ENCODE results near the gene UFSP2. TPM values are rescaled to one million over a fixed set of nuclear protein-coding genes. Genes with fewer than 3 reads are reported as not detected.

Gene UFSP2
- total RNA-seq, 1 donor: 43.4 TPM

GRCh38 chr4:185395238-185395955, 30.4 kb downstream of the UFSP2 start, which contains the start of gene LRP2BP:
Gene LRP2BP (minus strand): TSS chr4:185395924. CDS start chr4:185378186, 17,738 bp downstream.
- DNase-seq (ENCODE audit: insufficient read length, low spot score, missing footprints): peak; percentile 18
- TF ChIP-seq, protein P1, sequence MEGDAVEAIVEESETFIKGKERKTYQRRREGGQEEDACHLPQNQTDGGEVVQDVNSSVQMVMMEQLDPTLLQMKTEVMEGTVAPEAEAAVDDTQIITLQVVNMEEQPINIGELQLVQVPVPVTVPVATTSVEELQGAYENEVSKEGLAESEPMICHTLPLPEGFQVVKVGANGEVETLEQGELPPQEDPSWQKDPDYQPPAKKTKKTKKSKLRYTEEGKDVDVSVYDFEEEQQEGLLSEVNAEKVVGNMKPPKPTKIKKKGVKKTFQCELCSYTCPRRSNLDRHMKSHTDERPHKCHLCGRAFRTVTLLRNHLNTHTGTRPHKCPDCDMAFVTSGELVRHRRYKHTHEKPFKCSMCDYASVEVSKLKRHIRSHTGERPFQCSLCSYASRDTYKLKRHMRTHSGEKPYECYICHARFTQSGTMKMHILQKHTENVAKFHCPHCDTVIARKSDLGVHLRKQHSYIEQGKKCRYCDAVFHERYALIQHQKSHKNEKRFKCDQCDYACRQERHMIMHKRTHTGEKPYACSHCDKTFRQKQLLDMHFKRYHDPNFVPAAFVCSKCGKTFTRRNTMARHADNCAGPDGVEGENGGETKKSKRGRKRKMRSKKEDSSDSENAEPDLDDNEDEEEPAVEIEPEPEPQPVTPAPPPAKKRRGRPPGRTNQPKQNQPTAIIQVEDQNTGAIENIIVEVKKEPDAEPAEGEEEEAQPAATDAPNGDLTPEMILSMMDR (IDR thresholded peaks at IDR 0.05; ENCODE audit: extremely low read depth, low read depth, low read length): no peak
- Histone ChIP-seq H4K20me1 (ENCODE audit: insufficient read depth, low read length) (no peaks in the 10 kb centered on the region), H3K4me2 (ENCODE audit: insufficient read depth, low read length) (peak within 1 kb of the TSS; percentile 95), H3K79me2 (ENCODE audit: insufficient read depth, low read length) (no peaks in the 10 kb centered on the region), H3K27ac (ENCODE audit: low read depth, low read length) (peak within 1 kb of the TSS; percentile 86), H3K27me3 (ENCODE audit: insufficient read depth, low read length) (no peaks in the 10 kb centered on the region), H2AFZ (ENCODE audit: low read length) (peak within 1 kb of the TSS; percentile 67), H3K4me3 (ENCODE audit: insufficient read depth, low read length) (peak within 1 kb of the TSS; percentile 86), H3K4me1 (ENCODE audit: insufficient read depth, low read length) (peaks cover 9% of the 10 kb centered on the region), H3K9me3 (ENCODE audit: low read depth, low read length) (no peaks in the 10 kb centered on the region), H3K36me3 (ENCODE audit: insufficient read depth, low read length) (peaks cover 20% of the 10 kb centered on the region)

DNA sequence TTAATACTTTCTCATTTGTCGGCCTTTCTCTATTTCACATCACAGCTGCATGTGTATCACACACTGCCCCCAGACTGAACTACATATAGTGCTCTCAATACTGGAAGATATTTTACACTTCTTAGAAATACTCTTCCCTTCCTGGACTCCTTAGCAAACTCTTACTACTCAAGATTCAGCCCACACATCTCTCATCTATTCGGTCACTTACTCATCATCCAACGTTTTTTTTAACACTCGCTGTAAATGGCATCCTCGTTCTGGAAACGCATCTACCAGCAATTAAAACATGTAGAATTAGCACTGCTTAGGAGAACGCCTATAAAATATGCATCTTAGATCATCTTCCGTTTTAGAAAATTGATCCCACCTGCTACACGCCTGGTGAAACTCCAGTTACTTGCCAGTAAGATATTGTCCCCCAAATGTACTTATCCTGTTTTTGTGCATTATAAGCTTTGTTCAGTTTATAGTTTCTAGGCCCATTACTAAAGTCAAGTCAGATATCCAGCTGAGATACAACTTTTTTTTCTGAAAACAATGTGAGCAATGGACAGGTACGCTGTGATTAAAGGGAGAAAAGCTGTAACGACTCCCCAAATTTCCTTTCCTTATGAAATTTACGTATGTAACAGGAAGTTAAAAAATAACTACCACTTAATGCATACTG, 31.1 kb downstream of the UFSP2 start:
- H3K27me3 ChIP-seq (ENCODE audit: insufficient read depth, low read length): no peaks in the 10 kb centered on the region
- TF ChIP-seq, protein P1 (IDR thresholded peaks at IDR 0.05; ENCODE audit: extremely low read depth, low read depth, low read length): no peak
- no peaks in the 10 kb centered on the region for H4K20me1 ChIP-seq (ENCODE audit: insufficient read depth, low read length)
- no peak overlapping the region for H2AFZ ChIP-seq (ENCODE audit: low read length)
- no peak for DNase-seq (ENCODE audit: insufficient read length, low spot score, missing footprints)
- H3K36me3 ChIP-seq (ENCODE audit: insufficient read depth, low read length): peaks cover 14% of the 10 kb centered on the region
- peak overlapping the region; percentile 86 for H3K27ac ChIP-seq (ENCODE audit: low read depth, low read length)
- H3K9me3 ChIP-seq (ENCODE audit: low read depth, low read length): no peaks in the 10 kb centered on the region
- no peaks in the 10 kb centered on the region for H3K79me2 ChIP-seq (ENCODE audit: insufficient read depth, low read length)
- H3K4me1 ChIP-seq (ENCODE audit: insufficient read depth, low read length): peaks cover 9% of the 10 kb centered on the region
- H3K4me2 ChIP-seq (ENCODE audit: insufficient read depth, low read length): peak overlapping the region; percentile 95
- H3K4me3 ChIP-seq (ENCODE audit: insufficient read depth, low read length): peak overlapping the region; percentile 86

DNA sequence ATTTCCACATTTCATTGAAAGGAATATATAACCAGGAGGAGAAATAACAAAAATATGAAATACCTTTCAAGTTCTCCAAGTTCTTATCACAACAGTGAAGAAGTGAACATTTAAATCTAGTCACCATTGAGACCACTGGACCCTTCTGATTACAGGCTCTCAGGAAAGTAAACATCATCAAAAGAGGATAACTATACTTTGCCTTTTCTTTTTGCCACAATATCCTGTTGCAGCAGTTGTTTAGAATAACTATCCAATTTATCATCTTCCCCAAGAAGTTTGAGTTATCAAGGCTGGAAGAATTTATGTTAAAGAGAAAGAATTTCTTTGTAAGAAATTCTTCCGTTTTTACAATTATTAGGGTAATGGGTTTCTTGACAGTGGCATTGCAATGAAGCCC, 33.6 kb downstream of the UFSP2 start:
- no peak overlapping the region for H3K4me2 ChIP-seq (ENCODE audit: insufficient read depth, low read length)
- no peak overlapping the region for H3K27ac ChIP-seq (ENCODE audit: low read depth, low read length)
- peak; percentile 59 for DNase-seq (ENCODE audit: insufficient read length, low spot score, missing footprints)
- H3K27me3 ChIP-seq (ENCODE audit: insufficient read depth, low read length): no peaks in the 10 kb centered on the region
- no peaks in the 10 kb centered on the region for H3K79me2 ChIP-seq (ENCODE audit: insufficient read depth, low read length)
- H3K4me3 ChIP-seq (ENCODE audit: insufficient read depth, low read length): no peak overlapping the region
- TF ChIP-seq, protein P1 (IDR thresholded peaks at IDR 0.05; ENCODE audit: extremely low read depth, low read depth, low read length): no peak
- no peaks in the 10 kb centered on the region for H3K9me3 ChIP-seq (ENCODE audit: low read depth, low read length)
- no peaks in the 10 kb centered on the region for H4K20me1 ChIP-seq (ENCODE audit: insufficient read depth, low read length)
- H3K4me1 ChIP-seq (ENCODE audit: insufficient read depth, low read length): peaks cover 9% of the 10 kb centered on the region
- no peaks in the 10 kb centered on the region for H3K36me3 ChIP-seq (ENCODE audit: insufficient read depth, low read length)
- H2AFZ ChIP-seq (ENCODE audit: low read length): no peak overlapping the region

DNA sequence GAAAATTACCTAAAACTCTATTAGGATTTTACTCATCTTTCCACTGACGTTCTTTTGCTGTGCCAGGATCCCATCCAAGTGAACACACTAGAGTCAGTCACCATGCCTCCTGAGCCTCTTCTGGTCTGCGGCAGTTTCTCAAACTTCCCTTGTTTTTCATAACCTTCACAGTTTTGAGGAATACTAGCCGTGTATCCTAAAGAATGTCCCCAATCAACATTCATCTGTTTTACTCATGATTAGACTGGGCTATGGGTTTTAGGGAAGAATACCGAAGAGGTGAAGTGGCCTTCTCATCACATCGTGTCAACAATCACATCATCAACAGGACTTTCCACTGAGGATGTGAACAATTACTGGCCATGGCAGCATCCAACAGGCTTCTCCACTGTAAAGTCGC, 34.8 kb downstream of the UFSP2 start:
- no peak for DNase-seq (ENCODE audit: insufficient read length, low spot score, missing footprints)
- no peaks in the 10 kb centered on the region for H3K79me2 ChIP-seq (ENCODE audit: insufficient read depth, low read length)
- no peak overlapping the region for H3K27ac ChIP-seq (ENCODE audit: low read depth, low read length)
- no peaks in the 10 kb centered on the region for H3K36me3 ChIP-seq (ENCODE audit: insufficient read depth, low read length)
- H3K9me3 ChIP-seq (ENCODE audit: low read depth, low read length): no peaks in the 10 kb centered on the region
- H4K20me1 ChIP-seq (ENCODE audit: insufficient read depth, low read length): no peaks in the 10 kb centered on the region
- no peak overlapping the region for H2AFZ ChIP-seq (ENCODE audit: low read length)
- H3K4me3 ChIP-seq (ENCODE audit: insufficient read depth, low read length): no peak overlapping the region
- TF ChIP-seq, protein P1 (IDR thresholded peaks at IDR 0.05; ENCODE audit: extremely low read depth, low read depth, low read length): no peak
- no peak overlapping the region for H3K4me2 ChIP-seq (ENCODE audit: insufficient read depth, low read length)
- no peaks in the 10 kb centered on the region for H3K27me3 ChIP-seq (ENCODE audit: insufficient read depth, low read length)
- peaks cover 9% of the 10 kb centered on the region for H3K4me1 ChIP-seq (ENCODE audit: insufficient read depth, low read length)

Data from osteoblast (primary cell).